Fibroblast of skin of right quadriceps (primary cell): ENCODE measurements around the gene ADGRG4.

Experiments
- DNase-seq: peaks from one replicate; pipeline ENCODE4 v3.0.0-alpha.2; 2013

ADGRG4 gene

GRCh38 chrX:136306182-136306581, 5.4 kb downstream of the ADGRG4 start:
- no peak for DNase-seq

DNA sequence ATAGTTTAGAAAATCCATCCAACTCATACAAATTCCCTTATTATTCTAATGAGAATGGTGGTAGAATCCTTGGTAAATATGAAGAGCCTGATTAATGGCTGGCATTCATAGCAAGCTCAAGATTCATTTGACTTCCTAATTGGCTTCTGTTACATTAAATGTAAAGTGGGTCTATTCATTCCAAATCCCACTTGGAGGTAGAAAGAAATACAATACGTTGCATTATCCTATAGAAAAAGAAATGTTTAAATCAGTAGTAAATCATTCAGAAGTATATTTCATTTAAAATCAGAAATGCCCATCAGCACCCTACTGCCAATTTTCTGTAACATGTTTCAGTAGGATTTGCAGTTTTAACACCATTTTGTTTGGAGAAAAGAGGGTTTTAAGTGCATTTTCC, 6.7 kb downstream of the ADGRG4 start:
- no peak for DNase-seq

DNA sequence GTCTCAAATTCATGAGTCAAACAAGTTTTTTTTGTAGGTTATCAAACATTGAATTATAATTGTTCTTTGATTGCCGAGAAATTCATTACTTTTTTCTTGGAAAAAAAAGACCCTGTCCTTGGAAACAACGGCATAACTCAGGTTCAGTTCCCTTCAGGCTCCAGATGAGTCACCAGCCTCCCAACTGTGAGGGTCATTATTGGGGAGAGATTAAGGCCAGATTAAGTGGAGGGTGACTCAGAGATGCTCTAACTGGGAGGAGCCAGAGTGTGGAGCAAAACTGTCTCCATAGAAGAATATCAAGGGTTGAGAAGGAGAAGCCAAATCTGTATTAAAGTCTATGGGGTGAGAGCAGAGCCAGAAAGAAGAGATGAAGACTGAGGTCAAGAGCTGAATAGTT, 9.6 kb downstream of the ADGRG4 start:
- peak; percentile 49 for DNase-seq

DNA sequence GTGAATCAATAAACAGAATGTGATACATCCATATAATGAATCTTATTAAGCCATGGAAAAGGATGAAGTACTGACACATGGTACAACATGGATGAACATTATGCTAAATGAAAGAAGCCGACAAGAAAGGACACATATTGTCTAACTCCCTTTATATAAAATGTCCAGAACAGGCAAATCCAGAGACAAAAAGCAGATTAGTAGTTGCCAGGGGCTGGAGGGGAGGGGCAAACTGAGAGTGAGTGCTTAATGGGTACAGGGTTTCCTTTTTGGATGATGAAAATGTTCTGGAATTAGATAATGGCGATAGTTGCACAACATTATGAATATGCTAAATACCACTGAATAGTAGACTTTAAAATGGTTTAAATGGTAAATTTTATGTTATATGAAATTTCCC, 17.4 kb downstream of the ADGRG4 start:
- DNase-seq: no peak

- DNase-seq: no peak
Measured at GRCh38 chrX:136318895-136319597, 18.3 kb downstream of the ADGRG4 start.

DNA sequence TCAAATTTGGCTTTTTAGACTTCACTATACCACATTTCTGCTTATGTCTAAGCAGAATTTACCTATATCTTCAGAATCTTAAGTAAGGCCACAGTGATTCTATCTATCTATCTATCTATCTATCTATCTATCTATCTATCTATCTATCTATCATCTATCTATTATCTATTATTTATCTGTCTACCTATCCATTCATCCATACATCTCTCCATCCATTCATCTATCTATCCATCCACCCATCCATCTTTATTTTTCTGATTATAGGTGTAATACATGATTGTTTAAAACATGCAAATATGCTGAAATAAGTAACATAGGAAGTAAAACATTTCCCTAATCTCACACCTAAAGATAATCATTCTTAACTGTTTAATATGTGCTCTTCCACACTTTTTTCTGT, 18.8 kb downstream of the ADGRG4 start:
- no peak for DNase-seq

GRCh38 chrX:136321532-136321931, 20.8 kb downstream of the ADGRG4 start:
- no peak for DNase-seq

DNA sequence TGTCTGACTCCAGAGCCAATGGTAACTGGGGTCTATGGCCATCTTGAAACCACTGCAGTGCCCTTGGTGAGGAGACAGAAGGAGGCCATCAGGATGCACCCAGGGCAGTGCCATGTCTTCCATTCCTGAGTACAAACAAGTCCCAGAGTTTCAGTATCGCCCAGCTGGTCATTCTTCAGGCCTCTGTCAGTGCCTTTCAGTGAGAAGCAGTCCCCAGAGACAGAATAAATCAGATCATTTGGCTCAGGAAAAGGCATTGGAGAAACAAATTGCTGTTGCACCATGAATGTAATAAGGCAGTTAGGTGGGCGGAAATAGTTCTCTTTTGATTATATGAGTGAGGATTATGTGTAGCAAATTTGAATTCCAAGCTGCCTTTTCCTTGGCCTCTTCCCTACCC, 21.3 kb downstream of the ADGRG4 start:
- no peak for DNase-seq

GRCh38 chrX:136325377-136325776, 24.6 kb downstream of the ADGRG4 start:
- DNase-seq: no peak

- no peak for DNase-seq
Measured at GRCh38 chrX:136328933-136329332, 28.2 kb downstream of the ADGRG4 start.

DNA sequence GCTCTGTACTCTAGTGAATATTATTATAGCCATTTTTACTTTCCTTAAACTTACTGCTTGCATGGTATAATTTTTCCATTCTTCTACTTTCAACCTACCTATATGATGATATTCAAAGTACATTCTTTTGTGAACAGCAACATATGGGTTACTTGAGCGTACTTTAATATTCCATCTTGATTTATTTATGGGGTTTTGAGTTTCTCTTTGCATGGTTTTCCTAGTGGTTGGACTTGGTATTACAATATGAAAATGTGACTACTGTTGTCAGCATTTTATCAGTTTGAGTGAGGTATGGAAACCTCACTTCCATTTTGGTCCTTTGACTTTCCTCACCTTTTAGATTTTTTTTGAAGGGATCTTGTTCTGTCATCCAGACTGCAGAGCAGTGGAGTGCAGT, 35.9 kb downstream of the ADGRG4 start:
- DNase-seq: no peak

DNA sequence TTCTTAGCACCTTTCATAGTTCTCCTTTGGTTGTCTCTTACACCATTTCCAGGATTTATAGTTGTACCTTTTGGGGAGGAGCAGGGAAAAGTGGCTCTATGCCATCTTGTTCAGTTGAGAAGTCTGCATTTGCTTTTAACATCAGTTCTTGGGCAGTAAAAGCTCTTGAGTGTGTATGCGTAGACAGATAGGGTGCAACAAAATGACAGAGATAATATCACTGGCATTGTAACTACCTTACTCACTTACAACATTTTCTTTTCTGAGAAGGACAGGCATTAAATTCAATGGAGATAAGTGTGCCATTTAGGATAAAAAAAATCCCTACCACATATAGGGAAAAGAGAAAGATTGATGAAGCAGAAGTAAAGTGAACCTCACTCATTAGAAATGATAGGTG, 38.9 kb downstream of the ADGRG4 start:
- no peak for DNase-seq

- no peak for DNase-seq
Measured at GRCh38 chrX:136344320-136344719, 43.6 kb downstream of the ADGRG4 start.

- DNase-seq: no peak
Measured at GRCh38 chrX:136346506-136346905, 45.7 kb downstream of the ADGRG4 start.

- no peak for DNase-seq
Measured at GRCh38 chrX:136347706-136348105, 46.9 kb downstream of the ADGRG4 start.

DNA sequence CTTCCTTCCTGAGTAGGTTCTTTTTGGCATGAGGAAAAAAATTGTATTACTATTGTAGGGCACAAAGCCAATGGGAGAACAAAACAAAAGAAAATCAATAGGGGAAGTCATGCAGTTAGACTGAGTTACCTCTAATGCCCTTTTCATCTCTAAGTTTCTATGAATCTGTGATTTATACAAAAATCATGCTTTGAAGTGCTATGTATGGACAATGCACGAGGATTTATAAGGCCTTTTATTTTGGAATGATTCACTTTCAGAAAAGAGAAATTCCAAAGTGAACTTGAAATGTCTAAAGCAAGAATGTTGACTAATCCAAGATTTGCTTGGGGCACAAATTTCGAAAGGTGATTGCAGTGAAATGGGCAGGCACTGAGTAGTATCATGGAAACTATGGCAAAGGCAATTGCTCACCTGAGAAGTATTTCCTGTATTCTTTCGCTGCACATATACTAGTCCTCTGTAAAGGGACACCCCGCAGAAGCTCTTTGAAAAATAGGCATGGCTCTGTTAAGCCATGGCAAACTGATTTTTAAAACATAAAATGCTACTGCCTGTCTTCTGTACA, 52.8 kb downstream of the ADGRG4 start:
- DNase-seq: no peak

DNA sequence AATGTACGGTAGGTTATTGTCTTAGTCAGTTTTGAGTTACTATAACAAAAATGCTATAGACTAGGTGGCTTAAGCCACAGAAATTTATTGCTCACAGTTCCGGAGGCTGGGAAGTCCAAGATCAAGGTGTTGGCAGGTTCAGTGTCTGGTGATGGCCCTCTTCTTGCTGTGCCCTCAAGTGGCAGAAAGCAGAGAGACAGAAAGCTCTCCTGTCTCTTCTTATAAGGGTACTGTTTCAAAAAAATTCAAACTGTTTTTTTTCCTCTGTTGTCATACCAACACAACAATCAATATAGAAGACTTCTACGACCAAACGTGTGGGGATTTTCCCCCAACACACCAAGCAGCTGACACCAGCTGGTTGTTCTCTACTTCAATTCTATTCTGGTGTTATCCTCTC, 53.4 kb downstream of the ADGRG4 start:
- no peak for DNase-seq

DNA sequence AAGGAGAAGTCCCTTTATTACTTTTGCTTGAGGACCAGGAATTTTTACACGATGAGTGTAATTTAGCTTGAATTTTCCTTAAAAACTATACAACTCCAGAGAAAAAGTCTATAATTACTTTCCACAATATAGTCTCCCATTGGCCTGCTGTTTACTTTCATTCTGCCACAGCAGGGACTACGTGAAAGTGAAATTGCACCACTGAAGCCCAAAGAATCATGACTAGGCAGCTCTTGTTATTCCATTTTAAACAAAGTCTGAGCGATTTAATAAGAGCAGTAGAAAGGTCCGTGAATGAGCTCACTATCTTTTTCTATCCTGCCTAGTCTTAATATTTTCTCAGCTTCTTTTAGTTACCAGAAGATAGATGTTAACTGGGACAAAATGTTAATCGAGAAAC, 68.6 kb downstream of the ADGRG4 start:
- no peak for DNase-seq

- DNase-seq: no peak
Measured at GRCh38 chrX:136376713-136377112, 76.0 kb downstream of the ADGRG4 start.

DNA sequence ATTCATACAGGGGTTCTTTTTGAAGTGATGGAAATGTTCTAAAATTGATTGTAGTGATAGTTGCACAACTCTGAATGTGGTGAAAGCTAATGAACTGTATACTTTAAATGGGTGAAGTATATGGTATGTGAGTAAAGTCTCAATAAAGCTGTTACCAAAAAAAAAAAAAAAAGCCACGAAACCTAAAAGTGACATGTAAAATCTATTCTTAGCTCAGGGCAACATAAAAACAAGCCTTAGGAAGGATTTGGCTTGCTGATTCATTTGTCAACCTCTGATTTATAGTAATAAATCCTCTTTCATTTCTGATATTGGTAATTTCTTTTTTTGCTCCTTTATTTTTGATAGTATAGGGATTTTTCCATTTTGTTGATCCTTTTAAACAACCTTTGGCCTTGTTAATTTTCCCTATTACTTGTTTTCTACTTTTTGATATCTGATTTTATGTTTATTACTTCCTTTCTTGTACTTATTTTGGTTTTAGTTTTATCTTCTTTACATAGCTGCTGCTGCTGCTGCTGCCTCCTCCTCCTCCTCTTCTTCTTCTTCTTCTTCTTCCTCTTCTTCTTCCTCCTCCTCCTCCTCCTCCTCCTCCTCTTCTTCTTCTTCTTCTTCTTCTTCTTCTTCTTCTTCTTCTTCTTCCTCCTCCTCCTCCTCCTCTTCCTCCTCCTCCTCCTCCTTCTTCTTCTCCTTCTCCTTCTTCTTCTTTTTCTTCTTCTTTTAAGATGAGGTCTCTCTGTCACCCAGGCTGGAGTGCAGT, 79.4 kb downstream of the ADGRG4 start:
- no peak for DNase-seq

GRCh38 chrX:136386173-136386572, 85.4 kb downstream of the ADGRG4 start:
- DNase-seq: no peak

GRCh38 chrX:136386826-136387225, 86.1 kb downstream of the ADGRG4 start:
- DNase-seq: no peak

DNA sequence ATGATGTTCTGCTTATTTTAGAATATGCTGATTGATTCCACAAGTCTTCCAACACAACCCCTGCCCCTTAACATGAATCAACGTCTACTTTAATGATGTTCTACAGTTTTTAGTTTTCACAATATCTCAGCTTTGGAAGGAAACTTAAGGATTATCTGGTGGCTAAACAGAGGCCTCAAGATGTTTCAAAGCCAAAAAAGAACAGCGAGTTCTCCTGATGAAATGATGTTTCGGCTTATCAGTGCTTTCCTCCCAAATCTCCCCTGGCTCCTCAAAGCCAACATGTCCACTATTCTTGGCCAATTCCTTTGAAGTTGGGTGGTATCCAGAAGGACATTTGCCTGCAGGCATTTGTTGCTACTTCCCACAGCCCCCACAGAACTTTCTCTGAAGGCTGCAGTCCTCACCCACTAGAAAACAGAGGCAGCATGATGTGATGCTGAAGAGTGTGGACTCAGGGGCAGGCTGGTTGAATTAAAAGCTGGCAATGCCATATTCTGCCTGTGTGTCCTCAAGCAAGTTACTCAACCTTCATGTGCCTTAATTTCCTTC, 87.3 kb downstream of the ADGRG4 start:
- DNase-seq: no peak

DNA sequence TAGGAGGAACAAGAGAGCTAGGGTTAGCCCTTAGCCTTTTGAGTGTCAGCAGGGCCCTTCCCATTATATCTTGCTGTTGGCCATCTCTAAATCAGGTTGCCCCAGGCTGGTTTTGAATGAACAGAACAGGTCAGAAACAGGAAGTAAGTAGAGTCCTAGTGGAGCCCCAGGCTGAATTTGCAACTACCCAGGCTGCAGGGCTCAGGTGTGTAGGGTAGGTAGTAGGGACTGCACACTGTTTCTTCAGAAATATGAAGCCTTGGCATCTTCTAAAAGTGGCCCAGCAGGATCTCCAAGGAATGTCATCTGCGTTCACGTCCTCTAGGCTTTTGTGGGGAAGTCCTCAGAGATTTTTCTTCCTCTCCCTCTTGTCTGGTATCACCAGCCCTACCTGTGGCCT, 90.2 kb downstream of the ADGRG4 start:
- no peak for DNase-seq
